GM21390 (cell line): ENCODE measurements around the gene ZNF189.

ENCODE experiments used
- ATAC-seq: cut with Tn5 transposase; IDR thresholded peaks from one replicate; pipeline ENCODE4 v1.9.1; 2021; ENCODE audit not compliant: unreplicated experiment

ZNF189 gene

DNA sequence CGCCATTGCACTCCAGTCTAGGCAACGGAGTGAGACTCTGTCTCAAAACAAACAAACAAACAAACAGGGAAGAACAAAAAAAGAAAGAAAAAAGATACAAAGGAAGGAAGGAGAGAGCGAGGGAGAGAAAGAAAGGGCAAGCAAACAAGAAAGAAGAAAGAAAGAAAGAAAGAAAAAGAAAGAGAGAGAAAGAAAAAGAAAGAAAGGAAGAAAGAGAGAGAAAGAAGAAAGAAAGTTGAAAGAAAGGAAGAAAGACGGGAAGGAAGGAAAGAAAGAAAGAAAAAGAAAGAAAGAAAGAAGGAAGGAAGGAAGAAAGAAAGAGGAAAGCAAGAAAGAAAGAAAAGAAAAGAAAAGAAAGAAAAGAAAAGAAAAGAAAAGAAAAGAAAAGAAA lies 50.0 kb downstream of the ZNF189 start:
- no peak for ATAC-seq

DNA sequence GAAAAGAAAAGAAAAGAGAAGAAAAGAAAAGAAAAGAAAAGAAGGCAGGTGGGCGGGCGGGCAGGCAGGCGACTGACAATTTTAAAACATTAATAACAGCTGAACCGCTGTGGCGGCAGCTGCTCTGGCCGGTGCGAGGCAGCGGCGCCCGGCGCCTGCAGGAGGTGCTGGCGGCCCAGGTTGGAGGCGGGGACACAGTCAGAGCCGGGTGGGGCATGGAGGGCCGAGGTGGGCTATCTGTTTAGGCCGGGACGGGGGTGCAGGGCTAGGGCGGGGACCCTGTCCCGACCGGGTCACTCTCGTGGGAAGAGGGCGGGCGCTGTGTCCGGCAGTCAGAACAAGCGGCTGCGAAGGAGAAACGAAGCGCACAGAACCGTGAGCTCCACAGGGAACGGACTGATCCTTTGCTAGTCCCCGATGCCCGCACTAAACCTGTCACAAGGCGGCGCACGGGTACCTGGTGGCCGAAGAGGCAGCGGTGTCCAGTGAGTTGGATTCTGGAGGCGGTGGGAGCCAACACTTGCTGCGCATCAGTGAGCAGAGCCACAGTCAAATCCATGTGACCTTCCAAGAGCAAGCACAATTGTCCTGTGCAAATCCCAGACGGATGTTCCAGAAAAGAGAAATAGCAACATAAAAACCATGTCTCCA lies 50.5 kb downstream of the ZNF189 start:
- ATAC-seq, result peak; percentile 98

DNA sequence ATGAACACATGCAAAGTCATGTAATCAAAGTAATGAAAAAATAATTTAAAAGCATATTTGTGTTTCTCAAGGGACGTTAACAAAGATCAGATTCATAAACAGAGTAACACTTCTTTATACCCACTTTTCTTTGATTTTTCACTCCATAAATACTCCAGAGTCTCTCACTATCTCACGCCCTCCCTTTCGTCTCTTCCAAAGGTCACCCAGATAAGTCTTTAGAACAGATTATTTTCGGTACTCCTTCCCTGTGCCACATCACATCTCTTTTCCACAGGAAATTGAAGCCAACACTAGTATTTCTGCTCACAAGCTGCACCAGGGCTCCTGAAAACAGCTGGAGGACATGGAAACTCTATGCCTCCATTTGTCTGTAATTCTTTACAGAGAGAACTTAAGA lies 52.3 kb downstream of the ZNF189 start:
- no peak for ATAC-seq

DNA sequence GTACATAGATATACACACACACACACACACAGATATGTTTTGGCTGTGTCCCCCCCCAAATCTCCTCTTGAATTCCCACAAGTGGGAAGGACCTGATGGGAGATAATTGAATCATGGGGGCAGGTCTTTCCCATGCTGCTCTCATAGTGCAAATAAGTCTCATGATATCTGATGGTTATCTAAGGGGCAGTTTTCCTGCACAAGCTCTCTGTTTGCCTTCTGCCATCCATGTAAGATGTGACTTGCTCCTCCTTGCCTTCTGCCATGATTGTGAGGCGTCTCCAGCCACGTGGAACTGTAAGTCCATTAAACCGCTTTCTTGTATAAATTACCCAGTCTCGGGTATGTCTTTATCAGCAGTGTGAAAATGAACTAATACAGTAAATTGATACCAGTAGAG lies 52.8 kb downstream of the ZNF189 start:
- no peak for ATAC-seq

DNA sequence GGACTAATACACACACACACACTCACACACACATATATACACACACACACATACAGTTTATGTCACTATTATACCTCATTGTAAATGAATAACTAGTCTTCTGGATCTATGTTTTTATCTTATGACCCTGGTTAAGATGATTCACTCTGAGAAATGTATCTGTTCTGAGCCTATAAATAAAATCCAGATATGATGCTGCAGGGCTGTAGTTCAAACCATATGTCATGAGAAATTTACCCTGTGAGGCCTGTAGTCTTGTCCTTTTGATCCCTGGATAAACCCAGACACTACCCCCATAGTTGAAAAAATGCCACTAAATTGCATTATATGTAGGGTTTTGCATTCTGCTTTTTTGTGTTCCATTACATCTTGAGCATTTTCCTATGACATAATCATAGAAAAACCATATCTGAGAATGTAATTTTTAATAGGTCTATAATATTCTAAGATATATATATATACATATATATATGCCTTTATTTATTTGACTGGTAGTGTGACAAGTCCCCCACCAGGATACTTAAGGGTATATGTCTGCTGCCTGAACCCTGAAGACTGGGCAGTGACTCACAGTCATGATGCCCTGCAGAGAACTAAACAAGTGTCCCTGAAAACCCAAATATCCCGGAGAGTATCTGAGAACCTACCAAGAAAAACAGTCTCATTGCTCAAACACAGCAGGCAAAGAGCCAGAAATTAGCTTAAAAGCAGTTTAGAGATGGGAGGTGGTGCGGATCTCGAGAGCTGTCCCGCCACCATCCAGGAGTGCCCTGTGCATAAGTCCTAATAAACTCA lies 55.3 kb downstream of the ZNF189 start:
- no peak for ATAC-seq

DNA sequence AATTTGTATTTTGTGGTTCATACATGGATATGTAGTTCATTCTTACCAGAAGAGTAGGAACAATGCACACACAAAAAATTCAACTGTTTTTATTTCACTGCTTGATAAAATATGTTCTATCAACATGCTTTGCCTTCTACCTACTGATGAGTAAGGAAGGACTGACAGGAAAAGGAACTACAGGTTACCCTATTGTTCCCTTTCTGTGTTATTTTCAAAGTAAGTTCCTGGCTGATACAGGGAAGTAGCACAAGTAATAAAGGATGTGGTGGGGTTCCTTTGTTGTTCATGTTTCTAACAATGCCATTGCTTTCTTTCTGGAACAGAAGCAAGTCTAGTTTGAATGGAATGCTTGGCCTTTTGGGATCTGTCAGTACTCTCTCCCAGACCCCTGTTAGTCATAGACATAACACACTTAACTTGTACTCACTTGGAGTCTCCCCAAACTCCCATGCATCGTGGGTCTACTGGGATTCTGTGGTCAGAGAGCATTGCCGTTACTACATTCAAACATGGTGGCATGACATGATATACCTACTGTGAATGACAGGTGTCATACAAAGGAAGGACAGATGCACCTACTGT lies 57.1 kb downstream of the ZNF189 start:
- no peak for ATAC-seq

DNA sequence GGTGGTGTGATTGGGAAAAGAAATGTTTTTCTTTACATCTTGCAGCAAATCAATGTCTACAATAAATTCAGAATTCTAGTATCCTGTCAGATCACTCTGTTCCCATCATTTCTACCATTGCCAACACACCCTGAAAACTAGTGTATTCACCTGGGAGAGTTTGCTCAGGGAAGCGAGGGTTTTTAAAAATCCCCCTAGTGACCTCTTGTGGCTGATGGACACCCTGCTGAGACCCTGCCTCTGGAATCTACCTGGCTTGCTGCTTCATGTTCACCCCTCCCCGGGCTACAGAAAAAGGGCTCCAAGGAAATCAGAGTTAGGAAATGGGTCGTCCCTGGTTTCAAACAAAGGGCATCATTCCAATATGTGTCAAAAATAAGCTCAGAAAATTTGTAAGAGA lies 58.4 kb downstream of the ZNF189 start:
- ATAC-seq, result no peak

DNA sequence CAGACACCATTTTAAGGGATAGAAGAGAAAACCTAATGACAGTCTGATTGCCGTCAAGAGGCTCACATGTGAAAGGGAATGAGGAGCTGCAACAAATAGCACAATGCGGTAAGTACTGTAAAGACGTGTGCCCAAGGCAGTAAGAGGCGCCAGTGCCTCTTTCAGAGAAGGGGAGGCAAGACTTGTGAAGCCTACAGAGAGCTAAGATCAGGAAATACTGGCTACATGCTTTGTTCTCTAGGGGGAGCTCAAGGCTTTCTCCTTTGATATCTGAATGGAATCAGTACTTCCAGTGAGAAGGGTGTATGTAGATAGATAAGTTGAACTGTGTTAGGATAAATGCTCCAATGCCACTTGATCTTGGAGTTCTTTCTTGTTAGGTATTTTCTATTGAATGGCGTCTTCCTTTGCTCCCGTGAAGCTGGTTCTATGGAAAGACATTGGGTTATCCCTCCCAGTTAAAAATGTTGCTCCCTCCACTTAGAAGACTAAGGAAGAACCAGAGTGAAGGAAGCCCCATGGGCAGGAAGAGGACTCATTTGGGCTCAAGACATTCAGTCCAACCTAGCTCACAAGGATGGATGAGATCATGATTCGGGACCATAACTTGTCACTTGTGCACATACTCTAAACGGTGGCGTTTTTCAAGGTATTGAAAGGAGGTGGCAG lies 60.4 kb downstream of the ZNF189 start:
- peak; percentile 85 for ATAC-seq
